ENCODE data around the gene SPAG16.

Gene SPAG16

DNA sequence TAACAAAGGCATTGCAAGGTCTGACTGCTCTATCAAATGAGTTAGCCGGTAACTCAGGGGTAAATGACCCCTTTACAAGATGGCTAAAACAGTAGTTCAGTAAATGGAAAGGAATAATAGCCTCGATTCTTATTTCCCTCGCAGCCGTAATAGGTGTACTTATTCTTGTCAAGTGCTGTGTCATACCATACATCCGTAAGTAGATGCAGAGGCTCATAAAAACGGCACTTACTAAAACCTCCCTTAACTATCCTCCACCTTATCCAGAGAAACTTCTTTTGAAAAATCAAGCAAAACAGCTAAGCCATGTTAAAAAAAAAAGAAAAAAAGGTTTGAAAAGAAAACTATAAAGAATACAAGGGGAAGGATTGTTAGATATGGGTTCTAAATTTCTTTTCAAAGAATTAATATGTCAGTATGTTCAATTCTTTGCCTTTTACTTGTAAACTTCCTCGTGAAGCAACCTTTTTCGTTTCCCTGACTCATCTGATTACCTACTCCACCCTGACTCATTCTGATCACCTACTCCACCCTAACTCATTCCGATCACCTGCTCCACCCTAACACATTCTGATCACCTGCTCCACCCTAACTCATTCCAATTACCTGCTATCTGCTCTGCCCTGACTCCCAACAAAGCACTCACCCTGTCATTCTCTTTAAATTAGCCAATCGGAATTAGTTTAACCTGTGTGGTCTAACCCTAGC lies 127.5 kb downstream of the SPAG16 start:
- DNase-seq: no peak

DNA sequence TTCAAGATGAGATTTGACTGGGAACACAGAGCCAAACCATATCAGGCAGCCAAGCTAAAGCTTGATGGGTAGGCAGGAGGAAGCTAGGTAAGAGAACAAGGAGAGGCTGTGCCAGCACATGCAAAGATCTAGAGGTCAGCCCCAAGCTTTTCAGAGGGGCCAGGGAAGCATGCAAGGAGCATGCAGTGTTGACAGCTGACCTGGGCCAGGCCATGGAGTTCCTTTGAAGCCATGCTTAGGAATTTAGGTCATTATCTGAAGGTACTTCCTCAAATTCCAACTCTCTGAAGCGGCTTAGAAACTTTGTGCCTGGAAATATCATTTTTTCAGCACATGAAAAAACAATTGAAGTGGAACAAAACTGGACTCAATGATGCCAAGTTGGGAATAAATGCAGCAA lies 130.8 kb downstream of the SPAG16 start:
- DNase-seq: no peak

DNA sequence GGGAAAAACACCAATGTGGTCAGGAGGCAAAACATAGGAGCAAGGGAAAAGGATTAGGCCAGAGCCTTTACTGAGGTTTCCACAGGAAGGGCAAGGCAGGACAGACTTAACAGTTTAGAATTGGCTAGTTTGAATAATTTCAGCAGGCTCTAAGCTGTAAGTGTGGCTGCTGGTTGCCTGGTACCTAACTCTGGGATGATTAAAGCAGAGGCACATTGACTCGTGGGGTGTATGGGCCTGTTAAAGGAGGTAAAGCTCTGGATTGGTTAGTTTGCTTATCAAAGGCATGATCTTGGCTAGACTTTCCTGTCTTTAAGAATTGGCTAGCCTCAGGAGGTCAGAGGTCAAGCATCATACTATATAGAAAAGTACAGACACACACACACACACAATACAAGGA lies 132.6 kb downstream of the SPAG16 start:
- DNase-seq: no peak

DNA sequence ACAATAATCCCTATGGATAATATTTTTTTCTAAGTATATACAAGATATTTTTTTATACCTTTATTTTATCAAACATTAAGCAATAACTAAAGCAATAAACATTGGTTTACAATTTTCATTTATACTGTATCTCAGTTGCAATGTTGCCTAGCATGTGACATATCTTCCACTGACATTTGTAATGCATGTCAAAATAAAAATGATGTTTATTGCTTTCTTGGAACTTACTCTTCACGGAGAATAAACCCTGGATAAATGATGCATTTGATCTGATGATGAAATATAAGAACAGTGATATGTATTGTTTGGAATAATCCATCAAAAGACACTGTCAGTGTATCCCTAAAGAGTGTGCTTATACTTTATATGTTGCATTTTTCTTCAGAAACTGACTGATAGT lies 135.7 kb downstream of the SPAG16 start:
- no peak for DNase-seq

DNA sequence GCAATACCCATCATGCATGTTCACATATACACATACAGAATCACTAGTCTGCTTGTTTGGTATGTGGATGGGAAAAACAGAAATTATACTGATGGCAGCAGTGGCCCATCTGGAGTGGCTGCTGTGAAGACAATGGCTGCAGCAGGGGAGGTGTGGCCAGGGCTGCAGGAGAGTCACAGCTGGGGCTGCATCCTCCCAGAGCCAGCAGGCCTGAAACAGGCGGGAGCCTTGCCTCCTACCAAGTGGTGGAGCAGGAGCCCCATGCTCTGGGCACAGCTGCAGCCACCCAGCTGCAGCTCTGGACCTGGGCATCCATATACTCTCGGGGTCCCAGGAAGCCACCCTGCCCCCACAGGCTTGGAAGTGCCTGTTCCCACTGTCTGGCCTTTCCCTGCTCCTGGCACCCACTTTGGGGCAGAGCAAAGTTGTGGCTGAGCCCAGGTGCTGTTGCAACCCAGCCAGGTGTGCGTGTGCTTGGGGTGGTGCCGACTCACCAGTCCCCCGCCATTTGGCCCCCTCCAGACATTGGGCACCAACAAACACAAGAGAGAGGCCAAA lies 136.6 kb downstream of the SPAG16 start:
- no peak for DNase-seq

DNA sequence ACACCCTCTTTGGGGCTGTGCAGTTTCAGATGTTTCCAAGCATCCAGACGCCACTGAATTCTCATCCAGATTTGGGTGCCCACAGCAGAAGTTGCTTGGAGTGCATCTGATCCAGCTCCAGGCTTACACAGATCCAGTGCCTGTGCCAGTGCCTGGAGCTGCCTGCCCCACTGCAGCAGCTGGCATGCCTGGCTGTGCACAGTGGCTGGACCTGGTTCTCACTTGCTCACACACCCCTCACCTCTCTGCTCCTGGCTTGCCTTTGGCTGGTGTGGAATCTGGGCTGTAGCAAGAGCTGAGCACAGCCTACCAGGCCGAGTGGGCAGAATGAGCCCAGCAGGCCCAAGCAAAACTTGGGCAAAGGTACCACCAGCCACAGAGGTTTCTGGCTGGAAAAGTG lies 137.9 kb downstream of the SPAG16 start:
- DNase-seq: no peak

DNA sequence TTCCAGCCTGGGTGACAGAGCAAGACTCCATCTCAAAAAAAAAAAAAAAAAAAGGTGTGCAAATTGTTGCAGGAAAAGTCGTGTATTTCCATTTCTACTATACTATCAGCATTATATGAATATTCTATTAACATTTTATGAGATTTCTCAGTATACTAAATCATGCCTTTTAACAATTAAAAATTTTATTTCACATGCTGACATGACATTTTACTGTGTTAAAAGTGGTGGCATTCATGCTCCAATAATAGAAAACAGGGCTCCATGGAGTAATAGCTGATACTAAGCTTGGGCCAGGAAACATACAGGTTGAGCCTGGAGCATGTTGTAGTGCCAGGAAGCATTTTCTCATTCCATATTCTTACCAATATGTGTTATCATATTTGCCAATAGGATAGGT lies 141.4 kb downstream of the SPAG16 start:
- DNase-seq: no peak

DNA sequence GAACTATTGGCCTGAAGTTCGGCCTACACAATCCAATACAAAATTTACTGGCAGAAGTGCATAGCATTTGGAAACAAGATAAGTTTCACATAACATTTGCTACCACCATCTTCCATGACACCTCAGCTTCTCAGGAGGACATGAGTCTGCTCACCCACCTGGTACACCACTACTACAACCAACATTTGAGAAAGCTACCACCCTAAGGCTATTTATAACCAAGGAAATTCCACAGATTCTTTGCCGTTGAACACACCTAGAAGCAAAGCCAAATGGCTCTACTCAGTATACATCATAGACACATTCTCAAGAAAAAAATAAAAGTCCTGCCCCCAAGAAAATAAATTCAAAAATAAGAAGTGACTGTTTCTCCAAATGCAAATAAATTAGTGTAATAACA lies 145.3 kb downstream of the SPAG16 start:
- no peak for DNase-seq

DNA sequence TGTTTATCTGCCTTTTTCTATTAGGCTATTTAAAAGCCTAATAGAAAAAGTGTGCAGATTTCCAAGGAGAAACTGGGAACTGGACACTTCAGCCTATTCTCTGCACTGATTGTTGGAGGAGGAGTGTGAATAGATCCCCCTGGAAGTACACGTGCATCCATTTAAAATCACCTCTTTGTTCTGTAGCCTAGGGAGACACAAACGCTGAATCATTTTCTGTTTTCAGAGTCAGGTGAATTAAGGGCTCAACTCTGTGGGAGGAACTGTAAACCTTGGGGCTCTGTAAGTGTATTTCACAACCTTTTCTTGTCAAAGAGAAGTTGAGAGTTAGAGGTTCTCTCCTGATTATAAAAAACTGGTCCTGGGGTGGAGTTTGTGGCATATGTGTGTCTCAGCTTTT lies 159.7 kb downstream of the SPAG16 start:
- DNase-seq: no peak

DNA sequence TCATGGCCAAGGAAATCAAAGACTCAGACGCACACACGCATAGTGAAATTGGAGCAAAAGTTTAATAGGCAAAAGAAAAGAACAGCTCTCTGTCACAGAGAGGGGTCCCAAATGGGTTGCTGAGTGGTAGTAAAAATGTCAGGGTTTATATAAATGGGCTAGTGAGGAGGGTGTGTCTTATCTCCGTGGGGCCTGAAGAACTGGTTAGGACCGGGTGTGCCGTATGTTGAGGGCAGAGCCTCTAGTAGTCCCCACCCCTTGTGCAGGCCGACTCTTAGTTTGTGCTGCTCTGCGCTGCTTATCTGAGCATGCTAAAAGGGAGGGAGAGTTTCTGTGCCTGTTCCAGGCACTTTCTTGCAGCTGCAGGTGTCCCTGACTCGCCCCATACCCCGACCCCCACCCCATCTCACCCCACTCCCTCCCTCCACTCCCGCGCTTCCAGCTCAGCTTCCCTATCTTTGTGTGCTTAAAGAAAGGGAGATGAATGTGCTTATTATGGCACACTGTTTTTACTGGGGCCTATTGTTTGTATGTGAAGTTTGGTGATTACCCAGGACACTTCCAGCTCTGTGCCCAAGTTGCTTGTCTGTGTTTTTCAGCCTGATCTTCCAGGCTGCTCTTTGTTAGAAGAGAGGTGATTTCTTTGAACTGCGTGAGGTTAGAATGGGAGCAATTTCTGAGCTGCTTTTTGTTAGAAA lies 167.4 kb downstream of the SPAG16 start:
- no peak for DNase-seq

DNA sequence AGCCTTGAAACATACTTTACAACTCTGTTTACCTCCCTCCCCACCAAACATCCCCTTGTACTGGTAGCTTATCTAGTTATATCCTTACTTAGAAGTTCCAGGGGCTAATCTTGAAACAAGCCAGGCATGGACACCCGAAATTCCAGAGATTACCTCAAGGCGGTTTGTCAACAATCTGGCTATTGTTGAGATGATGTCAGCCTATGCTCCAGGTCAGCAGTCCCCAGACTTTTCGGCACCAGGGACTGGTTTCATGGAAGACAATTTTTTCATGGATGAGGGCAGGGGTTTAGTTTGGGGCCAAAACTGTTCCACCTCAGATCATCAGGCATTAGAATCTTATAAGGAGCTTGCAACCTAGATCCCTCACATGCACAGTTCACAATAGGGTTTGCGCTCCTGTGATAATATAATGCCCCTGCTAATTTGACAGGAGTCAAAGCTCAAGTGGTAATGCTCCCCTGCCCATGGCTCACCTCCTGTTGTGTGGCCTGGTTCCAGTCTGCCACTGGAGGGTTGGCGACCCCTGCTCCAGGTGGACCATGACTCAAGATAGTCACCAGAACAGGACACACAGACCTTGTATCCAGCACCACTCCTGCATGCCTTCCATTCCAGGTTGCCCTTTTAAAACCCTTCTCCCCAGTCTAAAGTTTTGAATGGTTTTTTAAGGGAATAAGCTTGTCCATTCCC lies 171.2 kb downstream of the SPAG16 start:
- no peak for DNase-seq

DNA sequence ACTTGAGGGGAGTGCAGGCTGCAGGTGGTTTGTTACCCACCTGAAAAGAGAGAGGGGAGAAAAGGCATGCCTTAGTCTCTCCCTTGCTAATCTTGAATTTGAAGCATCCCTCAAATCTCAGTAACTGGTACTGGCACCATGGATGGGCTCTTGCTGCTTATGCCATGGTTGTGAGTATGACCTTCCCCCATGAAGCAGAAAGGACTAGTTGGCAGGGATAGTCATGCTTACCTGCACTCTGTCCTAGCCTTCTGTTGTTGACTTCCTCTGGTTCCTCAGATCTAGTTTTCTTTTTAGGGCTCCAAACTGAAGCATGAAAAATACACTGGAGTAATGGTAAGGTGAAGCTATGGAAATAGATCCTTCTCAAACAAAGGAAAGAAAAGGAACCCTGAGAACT lies 191.2 kb downstream of the SPAG16 start:
- DNase-seq: no peak

DNA sequence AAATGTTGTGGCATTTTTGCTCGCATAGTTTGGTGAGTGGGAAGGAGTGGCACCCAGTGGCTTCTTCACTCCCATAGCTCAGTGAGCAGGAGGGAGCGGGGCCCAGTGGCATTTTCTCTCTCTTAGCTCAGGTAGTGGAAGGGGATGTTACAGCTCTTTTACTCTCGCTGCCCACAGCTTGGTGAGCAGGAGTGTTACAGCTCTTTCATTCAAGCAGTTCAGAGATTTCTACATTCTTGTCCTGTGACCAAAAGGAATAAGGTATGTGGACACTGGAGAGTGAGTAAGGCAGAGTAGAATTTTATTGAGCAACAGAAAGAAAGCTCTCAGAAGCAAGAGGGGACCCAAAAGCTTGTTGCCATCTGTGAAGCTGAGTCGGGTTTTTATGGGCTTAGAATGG lies 192.4 kb downstream of the SPAG16 start:
- no peak for DNase-seq

DNA sequence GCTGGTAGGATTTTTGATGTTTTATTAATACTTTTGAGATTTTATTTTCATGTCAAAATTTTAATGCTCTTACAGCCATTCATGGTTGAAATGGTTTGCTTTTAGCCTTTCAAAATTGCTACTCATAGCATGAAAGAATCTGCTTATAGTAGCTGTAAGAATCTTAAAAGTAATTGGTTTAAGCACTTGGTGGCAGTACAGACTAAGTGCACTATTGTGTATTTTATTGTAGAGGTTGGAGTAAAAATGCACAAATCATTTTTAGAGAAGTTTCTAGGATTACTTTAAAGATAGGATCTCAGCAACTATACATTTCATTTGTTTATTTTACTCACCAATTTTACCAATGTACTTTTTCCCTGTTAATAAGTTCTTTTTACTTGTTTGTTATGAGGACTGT lies 205.8 kb downstream of the SPAG16 start:
- no peak for DNase-seq

DNA sequence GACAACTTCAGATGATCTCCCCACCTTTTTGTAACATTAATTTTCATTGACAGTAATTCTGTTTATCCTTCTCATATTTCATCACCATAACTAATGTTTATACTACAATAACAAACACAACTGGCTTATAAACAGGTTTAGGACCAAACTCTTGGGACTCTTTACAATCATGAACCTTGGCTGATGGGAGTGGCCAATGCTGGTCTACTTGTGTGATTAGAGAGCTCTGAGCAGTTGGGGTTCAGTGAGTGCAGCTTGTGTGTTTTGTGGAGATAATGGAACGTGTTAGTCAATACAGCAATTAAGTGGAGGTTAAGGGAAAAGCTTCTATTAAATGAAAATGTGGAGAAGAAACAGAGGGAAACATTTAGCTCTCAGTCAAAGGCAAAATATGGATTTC lies 207.1 kb downstream of the SPAG16 start:
- no peak for DNase-seq

DNA sequence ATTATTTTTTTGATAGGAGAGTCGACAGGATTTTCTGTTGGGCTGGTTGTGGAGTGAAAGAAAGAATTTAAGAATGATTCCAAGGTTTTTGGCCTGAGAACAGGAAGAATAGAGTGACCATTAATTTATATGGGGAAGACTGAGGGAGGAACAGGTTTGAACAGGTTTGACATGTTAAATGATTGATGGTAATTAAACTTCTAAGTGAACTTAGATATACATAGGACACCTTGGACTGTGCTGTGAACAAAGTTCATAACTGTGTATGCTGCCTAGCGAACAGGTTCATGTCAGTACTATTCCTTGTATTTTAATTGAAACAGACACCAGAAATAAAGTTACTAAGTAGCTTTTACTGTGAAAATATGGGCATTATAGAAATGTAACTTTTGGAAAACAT lies 212.0 kb downstream of the SPAG16 start:
- DNase-seq: no peak

DNA sequence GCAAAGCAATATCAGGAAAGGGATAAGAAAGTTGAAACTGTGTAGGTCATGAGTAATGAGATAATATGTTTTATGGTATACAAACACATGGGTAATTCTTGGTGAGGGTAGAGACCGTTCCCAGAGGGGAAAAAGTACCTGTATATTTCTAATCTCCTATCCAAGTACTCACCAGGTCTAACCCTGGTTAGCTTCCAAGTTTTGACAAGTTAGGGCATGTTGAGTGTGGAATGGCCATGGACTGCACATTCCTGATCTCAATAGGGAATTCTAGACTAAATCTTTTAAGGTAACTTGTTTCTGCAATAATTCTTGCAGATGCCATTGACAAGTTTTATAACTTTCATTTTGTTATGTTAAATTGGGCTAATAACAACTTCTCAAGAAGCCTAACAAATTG lies 216.6 kb downstream of the SPAG16 start:
- DNase-seq: no peak

DNA sequence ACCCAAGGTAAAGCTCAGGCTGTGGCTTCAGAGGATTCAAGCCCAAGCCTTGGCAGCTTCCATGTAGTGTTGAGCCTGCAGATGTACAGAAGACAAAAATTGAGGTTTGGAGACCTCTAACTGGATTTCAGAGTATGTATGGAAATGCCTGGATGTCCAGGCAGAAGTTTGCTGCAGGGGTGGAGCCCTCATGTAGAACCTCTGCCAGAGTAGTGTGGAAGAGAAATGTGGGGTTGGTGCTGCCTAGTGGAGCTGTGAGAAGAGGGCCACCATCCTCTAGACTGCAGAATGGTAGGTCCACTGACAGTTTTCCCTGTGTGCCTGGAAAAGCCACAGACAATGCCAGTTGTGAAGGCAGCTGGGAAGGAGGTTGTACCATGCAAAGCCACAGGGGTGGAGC lies 239.9 kb downstream of the SPAG16 start:
- DNase-seq: no peak

DNA sequence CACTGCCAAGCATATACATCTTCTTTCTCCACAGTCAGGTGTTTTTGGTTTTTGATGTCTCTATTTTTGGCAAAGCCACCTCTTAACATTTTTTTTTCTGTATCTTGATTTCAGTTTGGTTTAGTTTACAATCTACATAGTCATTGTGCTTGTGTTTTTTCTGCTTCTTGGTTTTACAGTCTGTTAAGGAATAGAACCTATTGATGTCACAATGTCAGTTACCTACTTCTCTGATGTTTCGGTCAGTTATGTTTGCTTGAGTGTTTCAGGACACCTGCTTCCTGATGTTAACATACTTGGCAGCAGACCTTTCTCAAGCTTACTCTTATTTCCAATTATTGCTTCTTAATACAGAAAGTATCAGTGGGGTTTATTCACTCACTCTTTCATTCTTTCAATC lies 253.3 kb downstream of the SPAG16 start:
- DNase-seq: no peak

DNA sequence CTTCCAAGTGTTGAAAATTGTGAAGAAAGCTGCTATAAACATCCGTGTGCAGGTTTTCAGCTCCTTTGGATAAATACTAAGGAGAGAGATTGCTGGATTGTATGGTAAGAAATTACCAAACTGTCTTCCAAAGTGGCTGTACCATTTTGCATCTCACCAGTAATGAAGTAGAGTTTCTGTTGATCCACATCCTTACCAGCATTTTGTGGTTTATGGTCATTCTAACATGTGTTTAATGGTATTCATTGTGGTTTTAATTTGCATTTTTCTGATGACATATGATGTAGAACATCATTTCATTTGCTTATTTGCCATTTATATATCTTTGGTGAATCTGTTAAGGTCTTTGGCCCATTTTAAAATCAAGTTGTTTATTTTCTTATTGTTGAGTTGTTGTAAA lies 260.7 kb downstream of the SPAG16 start:
- no peak for DNase-seq

DNA sequence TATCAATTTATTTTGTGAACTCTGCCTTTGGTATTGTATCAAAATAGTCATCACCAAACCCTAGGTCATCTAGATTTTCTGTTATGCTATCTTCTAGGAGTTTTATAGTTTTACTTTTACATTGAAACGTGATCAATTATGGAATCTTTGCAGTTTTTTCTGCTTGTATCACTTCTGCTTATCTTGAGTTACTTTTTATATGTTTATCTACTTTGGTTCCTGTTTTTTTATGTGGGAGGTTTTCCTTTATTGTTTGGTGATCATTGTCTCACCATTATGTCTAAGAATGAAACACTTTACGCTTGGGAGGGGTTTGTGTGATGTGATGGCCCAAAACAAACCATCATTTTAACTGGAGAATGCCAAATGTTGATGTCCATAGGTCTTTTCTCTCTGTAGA lies 261.2 kb downstream of the SPAG16 start:
- no peak for DNase-seq

DNA sequence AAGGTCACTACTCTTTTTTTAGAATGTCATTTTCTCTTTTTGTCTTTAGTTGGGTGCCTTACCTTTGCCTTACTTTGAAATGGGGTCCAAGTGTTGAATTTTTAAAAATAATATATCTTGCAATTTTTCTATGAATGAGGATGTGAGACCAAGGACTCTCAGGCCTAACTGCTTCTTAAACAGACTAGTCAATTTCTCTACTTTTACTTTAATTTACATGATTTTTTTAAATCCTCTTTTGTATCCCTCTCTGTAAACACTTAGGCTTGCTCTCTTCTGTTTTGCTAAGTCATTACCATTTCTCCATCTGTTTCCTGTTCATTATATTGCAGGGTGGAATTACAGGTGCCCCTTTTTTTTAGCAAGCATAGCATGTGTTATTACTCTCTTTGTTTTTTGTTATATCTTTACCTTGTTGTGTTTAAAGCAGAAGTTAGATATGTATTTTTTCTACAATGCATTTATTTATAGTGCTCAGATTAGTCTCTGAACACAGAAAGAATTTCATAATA lies 261.8 kb downstream of the SPAG16 start:
- DNase-seq: no peak

DNA sequence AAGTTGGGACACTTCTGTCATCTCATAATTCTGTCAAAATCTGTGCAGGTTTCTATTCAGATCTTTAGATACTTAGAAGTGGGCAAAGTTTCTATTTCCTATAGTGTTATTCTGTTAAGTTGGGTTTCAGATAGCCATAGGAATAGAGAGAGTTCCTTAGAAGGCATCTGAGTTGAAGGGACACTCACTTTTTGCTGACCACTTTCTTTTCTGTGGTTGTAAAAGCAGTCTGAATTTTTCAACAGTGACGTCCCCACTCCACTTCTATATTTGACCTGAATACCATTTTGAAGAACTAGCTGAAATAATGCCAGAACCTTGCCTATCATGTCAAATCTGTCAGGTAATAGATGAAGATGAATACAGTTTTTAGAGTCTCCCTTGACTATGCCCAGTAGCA lies 267.3 kb downstream of the SPAG16 start:
- no peak for DNase-seq

DNA sequence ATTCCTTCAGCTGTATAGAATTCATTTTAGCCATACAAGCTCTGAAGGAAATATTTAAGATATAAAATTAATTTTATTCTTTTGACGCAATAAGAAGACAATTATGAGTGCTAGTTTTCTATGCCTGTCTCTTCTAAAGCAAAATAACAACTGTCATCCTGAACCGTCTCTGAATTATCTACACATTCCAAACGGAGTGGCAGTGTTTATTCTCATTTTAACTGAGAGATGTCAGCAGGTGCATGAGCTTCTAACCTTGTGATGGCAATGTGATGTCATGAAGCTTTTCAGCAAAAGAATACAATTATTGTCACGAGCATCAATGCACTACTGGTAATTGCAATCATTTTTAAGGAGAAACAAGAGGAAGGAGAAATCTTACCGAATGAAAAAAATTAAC lies 274.8 kb downstream of the SPAG16 start:
- DNase-seq: no peak

Measured in NCI-H1694 treated with DMSO at 0.1 percent for 48 hours (cell line).